Sigmoid colon (tissue), 7 donors: ENCODE measurements around the gene OR2V1. TPM values are rescaled to one million over a fixed set of nuclear protein-coding genes. Genes with fewer than 3 reads are reported as not detected.

Experiments
- DNase-seq: peaks from one replicate; pipeline ENCODE4 v3.0.0-alpha.2; 2019
- H3K27ac ChIP-seq, 4 donors: fragments of 200-600 bp; sonication (generic); one replicate each; pipeline ENCODE4 v1.5.1; 2016 to 2019; ENCODE audit warnings: mild to moderate bottlenecking in 1 of 4
- H3K27me3 ChIP-seq, 3 donors: fragments of 200-600 bp; sonication (generic); one replicate each; pipeline ENCODE4 v1.5.1; 2019; ENCODE audit warnings: mild to moderate bottlenecking in 1 of 3
- H3K36me3 ChIP-seq, 4 donors: fragments of 200-600 bp; sonication (generic); one replicate each; pipeline ENCODE4 v1.5.1; 2016 to 2019
- H3K4me1 ChIP-seq, 4 donors: fragments of 200-600 bp; sonication (generic); one replicate each; pipeline ENCODE4 v1.5.1; 2017 to 2019
- H3K4me3 ChIP-seq, 4 donors: fragments of 200-600 bp; sonication (generic); one replicate each; pipeline ENCODE4 v1.5.1; 2017 to 2019; ENCODE audit warnings: mild to moderate bottlenecking in 2 of 4, moderate library complexity in 1 of 4
- H3K9me3 ChIP-seq, 4 donors: fragments of 200-600 bp in 3 of 4; sonication (generic) in 3 of 4; one replicate each; pipeline versions ENCODE4 v1.5.1 to v1.6.1; 2013 to 2019
- CTCF ChIP-seq, 4 experiments: fragments of 450-650 bp in 3 of 4; fragments of 200-600 bp in 1 of 4; IDR thresholded peaks; one replicate each; pipeline ENCODE4 v1.5.1; 2016 to 2019; ENCODE audit warnings: antibody characterized with exemption in 4 of 4, mild to moderate bottlenecking in 3 of 4, moderate library complexity in 2 of 4
- EP300 ChIP-seq, 4 donors: sonication (generic); formaldehyde crosslinking; IDR thresholded peaks; one replicate each; pipeline ENCODE4 v1.6.1; 2017; ENCODE audit warnings: antibody characterized with exemption in 4 of 4
- POLR2A ChIP-seq, 2 donors: fragments of 450-650 bp; IDR thresholded peaks; one replicate each; pipeline ENCODE4 v1.6.1; 2016; ENCODE audit warnings: antibody characterized with exemption in 2 of 2, mild to moderate bottlenecking in 2 of 2, moderate library complexity in 2 of 2
- POLR2AphosphoS5 ChIP-seq, 4 donors: sonication (generic); formaldehyde crosslinking; IDR thresholded peaks; one replicate each; pipeline ENCODE4 v1.6.1; 2017; ENCODE audit warnings: antibody characterized with exemption in 4 of 4
- WGBS, 2 donors: extraction: QIAGEN DNeasy Blood & Tissue Kit; methylation state at CpG; one replicate each; pipeline ENCODE4 v1.1.7; 2013; 5-methylcytosine and 5-hydroxymethylcytosine counted together
- intact Hi-C: fragments of 100-400 bp; cut with DNase I; formaldehyde crosslinking; loops from one replicate; pipeline ENCODE4 v1.15.1; 2023
- polyA plus RNA-seq, 3 donors: library from polyadenylated mRNA; stranded (reverse); fragments of 200-250 nt; gene quantifications; one replicate each; pipeline ENCODE4 v1.2.3, GENCODE V29; 2013
- total RNA-seq, 4 donors: library from RNA; depleted of rRNA; stranded (reverse); fragments of >200 nt; gene quantifications; one replicate each; pipeline ENCODE4 v1.1.0, GENCODE V29; 2016
- donor health status: healthy with polysubstance abuse.
- donor health status: Bipolar disorder and iron deficiency.
- donor health status: healthy.

OR2V1 gene
- total and polyA plus RNA-seq, 7 donors, result not detected

- no peak for DNase-seq
- 70 to 75% methylated on average over 7 of the region's 7 CpGs for WGBS, 2 donors
- intact Hi-C loops, result no loop called here
Observed at GRCh38 chr5:181092428-181092827, 38.5 kb downstream of the OR2V1 start.

DNA sequence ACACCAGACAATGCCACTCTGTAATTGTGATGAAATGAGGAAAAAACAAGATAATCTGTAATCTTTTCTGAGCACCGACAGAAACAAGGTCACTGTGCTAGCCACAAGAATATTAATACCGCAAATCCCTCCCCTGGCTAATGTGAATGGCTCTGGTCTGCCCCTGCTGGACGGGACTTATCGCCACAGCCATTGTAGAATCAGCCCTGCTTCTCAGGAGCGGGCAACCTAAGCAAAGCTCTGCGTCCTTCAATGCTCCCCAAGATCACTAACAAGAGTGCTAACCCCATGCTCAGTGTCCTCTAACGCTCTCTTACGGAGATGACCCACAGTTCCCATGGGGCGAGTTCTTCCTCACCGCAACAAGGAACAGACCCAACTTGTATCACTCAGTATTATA is 42.7 kb downstream of the OR2V1 start:
- no peak for DNase-seq
- intact Hi-C loops, result no loop called here
- 63 to 75% methylated on average over 10 of the region's 10 CpGs for WGBS, 2 donors
- H3K4me1 ChIP-seq, result no peaks in the 10 kb centered on the region
- no peak for TF ChIP-seq POLR2A (IDR thresholded peaks at IDR 0.05)
- TF ChIP-seq EP300 (IDR thresholded peaks at IDR 0.05), result no peak
- TF ChIP-seq CTCF (IDR thresholded peaks at IDR 0.05), result no peak
- no peak for TF ChIP-seq POLR2AphosphoS5 (IDR thresholded peaks at IDR 0.05)
- H3K4me3 ChIP-seq, result no peak overlapping the region
- H3K9me3 ChIP-seq, result no peaks in the 10 kb centered on the region
- H3K27me3 ChIP-seq, result peaks cover 0 to 31% (median 13%) of the 10 kb centered on the region in 3 donors
- no peak overlapping the region for H3K27ac ChIP-seq
- no peaks in the 10 kb centered on the region for H3K36me3 ChIP-seq

More at GRCh38 chr5:181092428-181092827, 38.5 kb downstream of the OR2V1 start:
- Histone ChIP-seq H3K27ac (no peak overlapping the region), H3K4me3 (no peak overlapping the region), H3K27me3 (peaks cover 0 to 23% (median 18%) of the 10 kb centered on the region in 3 donors), H3K36me3 (no peaks in the 10 kb centered on the region), H3K9me3 (no peaks in the 10 kb centered on the region), H3K4me1 (no peaks in the 10 kb centered on the region)
- TF ChIP-seq POLR2AphosphoS5 (IDR thresholded peaks at IDR 0.05), result no peak
- no peak for TF ChIP-seq CTCF (IDR thresholded peaks at IDR 0.05)
- TF ChIP-seq EP300 (IDR thresholded peaks at IDR 0.05), result no peak
- TF ChIP-seq POLR2A (IDR thresholded peaks at IDR 0.05), result no peak

- Histone ChIP-seq H3K9me3 (no peaks in the 10 kb centered on the region), H3K36me3 (no peaks in the 10 kb centered on the region), H3K27me3 (peaks cover 0 to 27% (median 3%) of the 10 kb centered on the region in 3 donors), H3K4me3 (no peak overlapping the region), H3K4me1 (no peaks in the 10 kb centered on the region), H3K27ac (no peak overlapping the region)
- 72 to 83% methylated on average over 10 of the region's 10 CpGs for WGBS, 2 donors
- no peak for TF ChIP-seq POLR2A (IDR thresholded peaks at IDR 0.05)
- TF ChIP-seq CTCF (IDR thresholded peaks at IDR 0.05), result no peak
- TF ChIP-seq EP300 (IDR thresholded peaks at IDR 0.05), result no peak
- TF ChIP-seq POLR2AphosphoS5 (IDR thresholded peaks at IDR 0.05), result no peak
- intact Hi-C loops, result no loop called here
- DNase-seq, result no peak
Observed at GRCh38 chr5:181087309-181087708, 43.7 kb downstream of the OR2V1 start.

- Histone ChIP-seq H3K27me3 (peaks cover 0 to 27% (median 0%) of the 10 kb centered on the region in 3 donors), H3K4me3 (no peak overlapping the region), H3K36me3 (no peaks in the 10 kb centered on the region), H3K4me1 (no peaks in the 10 kb centered on the region), H3K9me3 (no peaks in the 10 kb centered on the region), H3K27ac (no peak overlapping the region)
- intact Hi-C loops, result no loop called here
- TF ChIP-seq POLR2A (IDR thresholded peaks at IDR 0.05) (no peak), EP300 (IDR thresholded peaks at IDR 0.05) (no peak), POLR2AphosphoS5 (IDR thresholded peaks at IDR 0.05) (no peak), CTCF (IDR thresholded peaks at IDR 0.05) (no peak)
- no peak for DNase-seq
- WGBS, 2 donors, result 74 to 75% methylated on average over 7 of the region's 7 CpGs
Observed at GRCh38 chr5:181086884-181087205, 44.1 kb downstream of the OR2V1 start.
